ENCODE measurements around the gene TINAGL1. TPM values are rescaled to one million over a fixed set of nuclear protein-coding genes. Genes with fewer than 3 reads are reported as not detected.

Gene TINAGL1
- total RNA-seq, 1 experiment from 2014 or later, result 57.9 TPM

DNA sequence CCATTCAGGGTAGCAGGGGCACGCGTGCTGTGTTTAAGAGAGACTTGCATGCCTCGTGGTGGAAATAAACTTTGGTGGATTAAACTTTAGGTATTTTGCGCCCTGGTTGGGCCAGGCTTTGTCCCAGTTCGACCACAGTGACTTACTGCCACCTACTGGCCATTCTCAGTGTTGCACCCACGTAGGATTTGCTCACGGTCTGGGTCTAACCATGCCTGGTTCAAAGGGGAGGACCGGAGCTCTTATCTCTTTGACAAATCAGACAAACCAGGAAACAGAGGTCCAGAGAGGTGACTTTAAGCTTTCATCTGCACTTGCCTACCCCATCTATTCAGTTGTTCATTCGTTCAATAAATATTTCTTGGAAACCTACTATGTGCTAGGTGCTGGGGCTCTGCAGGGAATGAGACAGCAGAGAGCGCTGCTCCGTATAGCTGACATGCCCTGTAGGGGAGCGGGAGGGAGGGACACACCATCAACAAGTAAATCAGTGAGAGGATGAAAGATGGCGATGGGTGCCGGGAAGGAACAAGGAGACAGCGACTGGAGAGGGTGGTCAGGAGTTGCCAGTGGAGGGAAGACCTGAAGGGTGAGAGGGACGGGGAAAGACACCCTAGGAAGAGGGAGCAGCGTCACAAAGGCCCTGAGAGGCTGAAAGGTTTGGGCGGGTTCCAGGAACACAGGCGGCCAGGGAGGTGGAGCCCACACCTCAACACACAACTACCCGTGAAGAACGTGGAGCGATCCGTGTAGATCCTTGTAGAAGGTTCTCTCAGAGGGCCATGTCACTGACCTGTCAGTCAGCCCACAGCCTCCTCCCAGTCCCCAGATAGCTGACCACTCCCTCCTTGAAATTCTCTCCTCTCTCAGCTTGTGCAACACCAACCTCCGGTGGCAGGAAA is 27.2 kb upstream of the TINAGL1 start:
- DNase-seq (ENCODE audit: low read depth, low spot score) (peak; percentile 84), ATAC-seq (peak; percentile 92)
- no TSS peak for BruUV-seq (replicated peaks)
- ChIA-PET POLR2A (interaction anchor here (1.0 to 2.1 kb wide), 5 partner anchors 43 to 155 kb away, joined by 3 to 7 read pairs (median 4); no protein-coding TSS in a partner anchor), RAD21 (ENCODE audit: low non-redundant PET in 1 of 2, low total read pairs in 2 of 2, uncharacterized antibody in 2 of 2, unreplicated experiment in 2 of 2) (interaction anchor here (0.6 to 1.8 kb wide), 13 partner anchors 11 to 385 kb away, joined by 3 to 10 read pairs (median 6); no protein-coding TSS in a partner anchor), CTCF (interaction anchor here (0.6 to 4.5 kb wide), 32 partner anchors 9 to 428 kb away, joined by 3 to 98 read pairs (median 4); partner anchors contain the start of gene PEF1)
- peak overlapping the region; percentile 41 to 52 for H3K4me3 ChIP-seq (replicated peaks in 1 of 2; ENCODE audit: low read depth in 1 of 2, low read length in 2 of 2)
- H3K4me1 ChIP-seq (ENCODE audit: control insufficient read depth in 1 of 2, insufficient read depth in 2 of 2, low read length in 2 of 2), result peaks cover 12 to 21% of the 10 kb centered on the region in 2 experiments; a peak in 3 of 4 replicates
- peak overlapping the region; percentile 93 for H2AFZ ChIP-seq (ENCODE audit: low read depth, low read length, poor library complexity, severe bottlenecking)
- peak overlapping the region; percentile 78 for H3K4me2 ChIP-seq (ENCODE audit: low read length)
- no peaks in the 10 kb centered on the region for H4K20me1 ChIP-seq (ENCODE audit: insufficient read depth)
- no peaks in the 10 kb centered on the region for H3K27me3 ChIP-seq (ENCODE audit: insufficient read depth, low read length)
- H3K27ac ChIP-seq (ENCODE audit: low read depth, low read length), result peak overlapping the region; percentile 44
- no peaks in the 10 kb centered on the region for H3K9me3 ChIP-seq (ENCODE audit: control insufficient read depth in 1 of 2, insufficient read depth in 1 of 2, low read depth in 1 of 2, low read length in 2 of 2)
- no peaks in the 10 kb centered on the region for H3K36me3 ChIP-seq (ENCODE audit: control insufficient read depth in 1 of 2, insufficient read depth in 2 of 2, low read length in 2 of 2)
- no peaks in the 10 kb centered on the region for H3K9me2 ChIP-seq (ENCODE audit: insufficient read depth)
- intact Hi-C loops (cut with micrococcal nuclease), result loop anchor here (1.0 to 2.0 kb wide), 5 partner anchors 89 to 365 kb away; no protein-coding TSS in a partner anchor
- peak overlapping the region; percentile 24 for H3K9ac ChIP-seq (ENCODE audit: low read length)
- H3K79me2 ChIP-seq (ENCODE audit: insufficient read depth, low read length), result no peaks in the 10 kb centered on the region
- TF ChIP-seq, protein P1, sequence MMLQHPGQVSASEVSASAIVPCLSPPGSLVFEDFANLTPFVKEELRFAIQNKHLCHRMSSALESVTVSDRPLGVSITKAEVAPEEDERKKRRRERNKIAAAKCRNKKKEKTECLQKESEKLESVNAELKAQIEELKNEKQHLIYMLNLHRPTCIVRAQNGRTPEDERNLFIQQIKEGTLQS (IDR thresholded peaks at IDR 0.05), result no peak
- TF ChIP-seq SRF (IDR thresholded peaks at IDR 0.05; ENCODE audit: low read depth), result no peak
- TF ChIP-seq POLR2A (IDR thresholded peaks at IDR 0.05; ENCODE audit: borderline replicate concordance, extremely low read depth, insufficient read depth, insufficient read length), result peak; percentile 23
- TF ChIP-seq, protein P2, sequence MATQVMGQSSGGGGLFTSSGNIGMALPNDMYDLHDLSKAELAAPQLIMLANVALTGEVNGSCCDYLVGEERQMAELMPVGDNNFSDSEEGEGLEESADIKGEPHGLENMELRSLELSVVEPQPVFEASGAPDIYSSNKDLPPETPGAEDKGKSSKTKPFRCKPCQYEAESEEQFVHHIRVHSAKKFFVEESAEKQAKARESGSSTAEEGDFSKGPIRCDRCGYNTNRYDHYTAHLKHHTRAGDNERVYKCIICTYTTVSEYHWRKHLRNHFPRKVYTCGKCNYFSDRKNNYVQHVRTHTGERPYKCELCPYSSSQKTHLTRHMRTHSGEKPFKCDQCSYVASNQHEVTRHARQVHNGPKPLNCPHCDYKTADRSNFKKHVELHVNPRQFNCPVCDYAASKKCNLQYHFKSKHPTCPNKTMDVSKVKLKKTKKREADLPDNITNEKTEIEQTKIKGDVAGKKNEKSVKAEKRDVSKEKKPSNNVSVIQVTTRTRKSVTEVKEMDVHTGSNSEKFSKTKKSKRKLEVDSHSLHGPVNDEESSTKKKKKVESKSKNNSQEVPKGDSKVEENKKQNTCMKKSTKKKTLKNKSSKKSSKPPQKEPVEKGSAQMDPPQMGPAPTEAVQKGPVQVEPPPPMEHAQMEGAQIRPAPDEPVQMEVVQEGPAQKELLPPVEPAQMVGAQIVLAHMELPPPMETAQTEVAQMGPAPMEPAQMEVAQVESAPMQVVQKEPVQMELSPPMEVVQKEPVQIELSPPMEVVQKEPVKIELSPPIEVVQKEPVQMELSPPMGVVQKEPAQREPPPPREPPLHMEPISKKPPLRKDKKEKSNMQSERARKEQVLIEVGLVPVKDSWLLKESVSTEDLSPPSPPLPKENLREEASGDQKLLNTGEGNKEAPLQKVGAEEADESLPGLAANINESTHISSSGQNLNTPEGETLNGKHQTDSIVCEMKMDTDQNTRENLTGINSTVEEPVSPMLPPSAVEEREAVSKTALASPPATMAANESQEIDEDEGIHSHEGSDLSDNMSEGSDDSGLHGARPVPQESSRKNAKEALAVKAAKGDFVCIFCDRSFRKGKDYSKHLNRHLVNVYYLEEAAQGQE (IDR thresholded peaks at IDR 0.05; ENCODE audit: low read depth), result no peak
- no peak for TF ChIP-seq SP1 (IDR thresholded peaks at IDR 0.05; ENCODE audit: low read depth)
- no peak for TF ChIP-seq ZNF274 (IDR thresholded peaks at IDR 0.05; ENCODE audit: low read depth, low read length)
- TF ChIP-seq EGR1 (IDR thresholded peaks at IDR 0.05; ENCODE audit: low read depth), result no peak
- no peak for TF ChIP-seq ELF1 (IDR thresholded peaks at IDR 0.05; ENCODE audit: borderline replicate concordance, low read depth)
- no peak for TF ChIP-seq EZH2 (IDR thresholded peaks at IDR 0.05)
- TF ChIP-seq ZFX (IDR thresholded peaks at IDR 0.05), result no peak
- TF ChIP-seq, protein P3, sequence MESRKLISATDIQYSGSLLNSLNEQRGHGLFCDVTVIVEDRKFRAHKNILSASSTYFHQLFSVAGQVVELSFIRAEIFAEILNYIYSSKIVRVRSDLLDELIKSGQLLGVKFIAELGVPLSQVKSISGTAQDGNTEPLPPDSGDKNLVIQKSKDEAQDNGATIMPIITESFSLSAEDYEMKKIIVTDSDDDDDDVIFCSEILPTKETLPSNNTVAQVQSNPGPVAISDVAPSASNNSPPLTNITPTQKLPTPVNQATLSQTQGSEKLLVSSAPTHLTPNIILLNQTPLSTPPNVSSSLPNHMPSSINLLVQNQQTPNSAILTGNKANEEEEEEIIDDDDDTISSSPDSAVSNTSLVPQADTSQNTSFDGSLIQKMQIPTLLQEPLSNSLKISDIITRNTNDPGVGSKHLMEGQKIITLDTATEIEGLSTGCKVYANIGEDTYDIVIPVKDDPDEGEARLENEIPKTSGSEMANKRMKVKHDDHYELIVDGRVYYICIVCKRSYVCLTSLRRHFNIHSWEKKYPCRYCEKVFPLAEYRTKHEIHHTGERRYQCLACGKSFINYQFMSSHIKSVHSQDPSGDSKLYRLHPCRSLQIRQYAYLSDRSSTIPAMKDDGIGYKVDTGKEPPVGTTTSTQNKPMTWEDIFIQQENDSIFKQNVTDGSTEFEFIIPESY (IDR thresholded peaks at IDR 0.05; ENCODE audit: extremely low read depth, insufficient replicate concordance, low read length), result peak; percentile 29
- no peak for TF ChIP-seq POLR2AphosphoS5 (IDR thresholded peaks at IDR 0.05; ENCODE audit: low read depth, low read length)
- TF ChIP-seq SIN3A (IDR thresholded peaks at IDR 0.05; ENCODE audit: low read depth), result no peak
- TF ChIP-seq CBX3 (IDR thresholded peaks at IDR 0.05; ENCODE audit: low read depth), result peak; percentile 42; the same call in 1 of the 2 replicates
- TF ChIP-seq YY1 (IDR thresholded peaks at IDR 0.05; ENCODE audit: extremely low read depth, insufficient replicate concordance, low read depth, low read length), result peak; percentile 73
- TF ChIP-seq, protein P4, sequence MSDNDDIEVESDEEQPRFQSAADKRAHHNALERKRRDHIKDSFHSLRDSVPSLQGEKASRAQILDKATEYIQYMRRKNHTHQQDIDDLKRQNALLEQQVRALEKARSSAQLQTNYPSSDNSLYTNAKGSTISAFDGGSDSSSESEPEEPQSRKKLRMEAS (IDR thresholded peaks at IDR 0.05), result peak; percentile 48; the same call in 1 of the 2 replicates
- no peak for TF ChIP-seq JUND (IDR thresholded peaks at IDR 0.05)
- no peak for TF ChIP-seq CEBPB (IDR thresholded peaks at IDR 0.05; ENCODE audit: low read depth)
- no peak for TF ChIP-seq FOSL1 (IDR thresholded peaks at IDR 0.05; ENCODE audit: low read depth)
- TF ChIP-seq EZH2phosphoT487 (IDR thresholded peaks at IDR 0.05; ENCODE audit: borderline replicate concordance), result no peak
- TF ChIP-seq RAD21 (IDR thresholded peaks at IDR 0.05; ENCODE audit: low read depth), result peak; percentile 96
- TF ChIP-seq TCF7L2 (IDR thresholded peaks at IDR 0.05; ENCODE audit: borderline replicate concordance, extremely low read depth, insufficient read depth, insufficient read length), result peak; percentile 56
